Measurements from ENCODE around the gene TRA2B. TPM values are rescaled to one million over a fixed set of nuclear protein-coding genes. Genes with fewer than 3 reads are reported as not detected.

The TRA2B gene
- total RNA-seq, 6 experiments from 2014 or later: 116 to 151 (median 141) TPM

GRCh38 chr3:185927501-185928200 lies 10.2 kb downstream of the TRA2B start:
- Mint-ChIP-seq H3K9me3 (no peaks in the 10 kb centered on the region), H3K36me3 (ENCODE audit: low read depth) (peaks cover 59% of the 10 kb centered on the region), H3K27me3 (ENCODE audit: insufficient read depth) (peaks cover 10% of the 10 kb centered on the region), H3K4me3 (peak overlapping the region; percentile 100), H3K4me1 (ENCODE audit: low read depth) (peaks cover 98% of the 10 kb centered on the region), H3K27ac (peak overlapping the region; percentile 55)
- no peak for DNase-seq
- TF ChIP-seq, protein P1, sequence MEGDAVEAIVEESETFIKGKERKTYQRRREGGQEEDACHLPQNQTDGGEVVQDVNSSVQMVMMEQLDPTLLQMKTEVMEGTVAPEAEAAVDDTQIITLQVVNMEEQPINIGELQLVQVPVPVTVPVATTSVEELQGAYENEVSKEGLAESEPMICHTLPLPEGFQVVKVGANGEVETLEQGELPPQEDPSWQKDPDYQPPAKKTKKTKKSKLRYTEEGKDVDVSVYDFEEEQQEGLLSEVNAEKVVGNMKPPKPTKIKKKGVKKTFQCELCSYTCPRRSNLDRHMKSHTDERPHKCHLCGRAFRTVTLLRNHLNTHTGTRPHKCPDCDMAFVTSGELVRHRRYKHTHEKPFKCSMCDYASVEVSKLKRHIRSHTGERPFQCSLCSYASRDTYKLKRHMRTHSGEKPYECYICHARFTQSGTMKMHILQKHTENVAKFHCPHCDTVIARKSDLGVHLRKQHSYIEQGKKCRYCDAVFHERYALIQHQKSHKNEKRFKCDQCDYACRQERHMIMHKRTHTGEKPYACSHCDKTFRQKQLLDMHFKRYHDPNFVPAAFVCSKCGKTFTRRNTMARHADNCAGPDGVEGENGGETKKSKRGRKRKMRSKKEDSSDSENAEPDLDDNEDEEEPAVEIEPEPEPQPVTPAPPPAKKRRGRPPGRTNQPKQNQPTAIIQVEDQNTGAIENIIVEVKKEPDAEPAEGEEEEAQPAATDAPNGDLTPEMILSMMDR (IDR thresholded peaks at IDR 0.05): no peak

DNA sequence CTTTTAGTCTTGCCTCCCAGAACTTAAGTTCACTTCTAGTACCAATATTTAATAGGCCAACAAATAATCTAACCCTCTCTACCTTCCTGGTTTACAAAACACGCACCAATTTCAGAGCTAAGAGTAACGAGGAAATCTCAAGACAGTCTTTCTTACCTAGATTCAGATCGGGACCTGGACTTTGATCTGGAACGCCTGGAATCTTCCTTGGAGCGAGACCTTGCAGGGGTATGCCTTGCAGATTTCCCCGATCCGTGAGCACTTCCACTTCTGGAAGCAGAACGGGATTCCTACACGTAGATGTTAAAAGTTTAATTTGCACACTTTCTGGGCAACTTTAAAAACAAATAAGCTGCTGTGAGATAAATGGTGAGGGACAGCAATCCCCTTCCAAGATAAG lies 11.4 kb downstream of the TRA2B start:
- DNase-seq: no peak
- H3K36me3 Mint-ChIP-seq (ENCODE audit: low read depth): peaks cover 59% of the 10 kb centered on the region
- peak overlapping the region; percentile 58 for H3K4me3 Mint-ChIP-seq
- peaks cover 9% of the 10 kb centered on the region for H3K27me3 Mint-ChIP-seq (ENCODE audit: insufficient read depth)
- TF ChIP-seq, protein P1 (IDR thresholded peaks at IDR 0.05): no peak
- H3K4me1 Mint-ChIP-seq (ENCODE audit: low read depth): peaks cover 95% of the 10 kb centered on the region
- peak overlapping the region; percentile 20 for H3K27ac Mint-ChIP-seq
- H3K9me3 Mint-ChIP-seq: no peaks in the 10 kb centered on the region

DNA sequence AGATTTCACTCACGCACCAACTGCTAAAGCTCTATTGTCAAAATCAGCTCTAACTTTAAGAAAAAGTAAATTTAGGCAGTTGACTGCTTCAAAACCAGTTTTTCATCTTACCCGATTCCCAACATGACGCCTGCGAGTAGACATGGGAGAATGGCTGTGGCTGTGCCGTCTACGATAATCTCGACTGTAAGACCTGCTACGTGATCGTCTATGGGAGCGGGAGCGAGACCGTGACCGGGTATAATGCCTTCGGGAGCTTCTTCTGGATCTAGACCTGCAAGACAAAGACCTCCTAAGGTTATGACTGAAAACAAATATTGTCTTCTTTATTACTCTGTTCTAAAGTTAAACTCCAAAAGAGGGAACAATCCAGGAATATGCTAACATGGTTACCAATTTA lies 12.5 kb downstream of the TRA2B start:
- peak overlapping the region; percentile 12 for H3K27ac Mint-ChIP-seq
- TF ChIP-seq, protein P1 (IDR thresholded peaks at IDR 0.05): no peak
- peaks cover 60% of the 10 kb centered on the region for H3K36me3 Mint-ChIP-seq (ENCODE audit: low read depth)
- H3K27me3 Mint-ChIP-seq (ENCODE audit: insufficient read depth): peaks cover 11% of the 10 kb centered on the region
- H3K4me1 Mint-ChIP-seq (ENCODE audit: low read depth): peaks cover 84% of the 10 kb centered on the region
- H3K9me3 Mint-ChIP-seq: no peaks in the 10 kb centered on the region
- H3K4me3 Mint-ChIP-seq: 0 out of 2 replicates have a peak overlapping the region, but pooled peaks have one; percentile 0
- no peak for DNase-seq

GRCh38 chr3:185924375-185924774 lies 13.4 kb downstream of the TRA2B start:
- DNase-seq: no peak
- H3K27me3 Mint-ChIP-seq (ENCODE audit: insufficient read depth): peaks cover 9% of the 10 kb centered on the region
- TF ChIP-seq, protein P1 (IDR thresholded peaks at IDR 0.05): no peak
- H3K4me1 Mint-ChIP-seq (ENCODE audit: low read depth): peaks cover 74% of the 10 kb centered on the region
- no peak overlapping the region for H3K4me3 Mint-ChIP-seq
- H3K27ac Mint-ChIP-seq: peak overlapping the region; percentile 16; the same call in 1 of the 2 replicates
- H3K36me3 Mint-ChIP-seq (ENCODE audit: low read depth): peaks cover 66% of the 10 kb centered on the region
- H3K9me3 Mint-ChIP-seq: no peaks in the 10 kb centered on the region

GRCh38 chr3:185920184-185920583 lies 17.6 kb downstream of the TRA2B start:
- Mint-ChIP-seq H3K9me3 (no peaks in the 10 kb centered on the region), H3K4me3 (no peak overlapping the region), H3K27me3 (ENCODE audit: insufficient read depth) (peaks cover 6% of the 10 kb centered on the region), H3K36me3 (ENCODE audit: low read depth) (peaks cover 76% of the 10 kb centered on the region), H3K4me1 (ENCODE audit: low read depth) (peaks cover 48% of the 10 kb centered on the region), H3K27ac (no peak overlapping the region)
- TF ChIP-seq, protein P1 (IDR thresholded peaks at IDR 0.05): no peak
- DNase-seq: no peak

All from HFFc6 (cell line).